Adrenal gland (tissue), 5 donors: ENCODE measurements around the gene CA5A.
"Not testable (repeated sequence)": the region's sequence is repeated elsewhere in the genome, so short reads cannot be mapped to it uniquely, and the experiment has no call there.

Experiments
- CTCF ChIP-seq, 6 experiments: fragments of 450-650 bp in 4 of 6; fragments of 200-600 bp in 2 of 6; sonication (generic) in 1 of 6; IDR thresholded peaks; 1 replicate in 5 of 6; 2 replicates in 1 of 6; pipeline versions ENCODE4 v1.5.1 to v1.8.0; 2016 to 2021; ENCODE audit warnings: antibody characterized with exemption in 6 of 6, mild to moderate bottlenecking in 2 of 6, moderate library complexity in 1 of 6
- POLR2A ChIP-seq, 2 donors: fragments of 450-650 bp; IDR thresholded peaks; one replicate each; pipeline ENCODE4 v1.6.1; 2017; ENCODE audit warnings: antibody characterized with exemption in 2 of 2, mild to moderate bottlenecking in 2 of 2, moderate library complexity in 1 of 2
- donor health status: DM: no; HTN: no; CAD: no.

GRCh38 chr16:87896176-87896890 lies 40.0 kb downstream of the CA5A start:
- TF ChIP-seq CTCF, POLR2A (IDR thresholded peaks at IDR 0.05): not testable (repeated sequence)
